SK-N-SH treated with all-trans-retinoic acid at 6 μM for 48 hours (cell line): ENCODE results near the gene GNG13.

Source experiments
- ARNTL ChIP-seq: fragments of 450-650 bp; formaldehyde crosslinking; IDR thresholded peaks from 2 replicates; pipeline ENCODE4 v1.5.0; 2020; ENCODE audit warnings: low read depth, mild to moderate bottlenecking, moderate library complexity, borderline replicate concordance
- BACH2 ChIP-seq: fragments of 250-450 bp; sonication (Bioruptor Pico); IDR thresholded peaks from 2 replicates; pipeline ENCODE4 v1.9.0; 2021; ENCODE audit warnings: mild to moderate bottlenecking, borderline replicate concordance
- CREB5 ChIP-seq: fragments of 250-450 bp; sonication (Bioruptor Pico); IDR thresholded peaks from 2 replicates; pipeline ENCODE4 v1.5.1; 2020; ENCODE audit warnings: low read depth, mild to moderate bottlenecking, moderate library complexity
- CSDC2 ChIP-seq: fragments of 250-450 bp; sonication (Bioruptor Pico); IDR thresholded peaks from 2 replicates; pipeline ENCODE4 v1.5.0; 2020; ENCODE audit warnings: mild to moderate bottlenecking, moderate library complexity
- ISL1 ChIP-seq: fragments of 250-450 bp; sonication (Bioruptor Pico); IDR thresholded peaks from 2 replicates; pipeline ENCODE4 v2.1.2; 2022; ENCODE audit warnings: mild to moderate bottlenecking, moderate library complexity
- RARB ChIP-seq: fragments of 250-450 bp; sonication (Bioruptor Pico); IDR thresholded peaks from 2 replicates; pipeline ENCODE4 v1.8.0; 2021; ENCODE audit warnings: mild to moderate bottlenecking, moderate library complexity
- ZFP3 ChIP-seq: fragments of 250-450 bp; sonication (Bioruptor Pico); IDR thresholded peaks from 2 replicates; pipeline ENCODE4 v1.5.0; 2020; ENCODE audit warnings: mild to moderate bottlenecking, moderate library complexity
- ZNF70 ChIP-seq: fragments of 450-650 bp; formaldehyde crosslinking; IDR thresholded peaks from 2 replicates; pipeline ENCODE4 v1.5.0; 2020; ENCODE audit warnings: mild to moderate bottlenecking, moderate library complexity
- ZNF8 ChIP-seq: fragments of 450-650 bp; formaldehyde crosslinking; IDR thresholded peaks from 2 replicates; pipeline ENCODE4 v1.5.0; 2020; ENCODE audit warnings: mild to moderate bottlenecking, moderate library complexity
- TF ChIP-seq, protein P1 (sequence below): fragments of 250-450 bp; sonication (Bioruptor Pico); IDR thresholded peaks from 2 replicates; pipeline ENCODE4 v1.8.0; 2020; ENCODE audit warnings: mild to moderate bottlenecking, moderate library complexity, borderline replicate concordance
- TF ChIP-seq, protein P2 (sequence below): fragments of 250-450 bp; sonication (Bioruptor Pico); IDR thresholded peaks from 2 replicates; pipeline ENCODE4 v1.5.1; 2021; ENCODE audit warnings: mild to moderate bottlenecking, moderate library complexity

- TF ChIP-seq, protein P1, sequence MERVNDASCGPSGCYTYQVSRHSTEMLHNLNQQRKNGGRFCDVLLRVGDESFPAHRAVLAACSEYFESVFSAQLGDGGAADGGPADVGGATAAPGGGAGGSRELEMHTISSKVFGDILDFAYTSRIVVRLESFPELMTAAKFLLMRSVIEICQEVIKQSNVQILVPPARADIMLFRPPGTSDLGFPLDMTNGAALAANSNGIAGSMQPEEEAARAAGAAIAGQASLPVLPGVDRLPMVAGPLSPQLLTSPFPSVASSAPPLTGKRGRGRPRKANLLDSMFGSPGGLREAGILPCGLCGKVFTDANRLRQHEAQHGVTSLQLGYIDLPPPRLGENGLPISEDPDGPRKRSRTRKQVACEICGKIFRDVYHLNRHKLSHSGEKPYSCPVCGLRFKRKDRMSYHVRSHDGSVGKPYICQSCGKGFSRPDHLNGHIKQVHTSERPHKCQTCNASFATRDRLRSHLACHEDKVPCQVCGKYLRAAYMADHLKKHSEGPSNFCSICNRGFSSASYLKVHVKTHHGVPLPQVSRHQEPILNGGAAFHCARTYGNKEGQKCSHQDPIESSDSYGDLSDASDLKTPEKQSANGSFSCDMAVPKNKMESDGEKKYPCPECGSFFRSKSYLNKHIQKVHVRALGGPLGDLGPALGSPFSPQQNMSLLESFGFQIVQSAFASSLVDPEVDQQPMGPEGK (CRISPR knock-in tag) = no peak
- TF ChIP-seq CREB5 (no peak), RARB (CRISPR knock-in tag) (no peak), ZNF70 (CRISPR knock-in tag) (no peak), ISL1 (no peak), ZFP3 (CRISPR knock-in tag) (no peak), ARNTL (CRISPR knock-in tag) (no peak), ZNF8 (CRISPR knock-in tag) (no peak), CSDC2 (CRISPR knock-in tag) (no peak), BACH2 (CRISPR knock-in tag) (no peak)
- TF ChIP-seq, protein P2, sequence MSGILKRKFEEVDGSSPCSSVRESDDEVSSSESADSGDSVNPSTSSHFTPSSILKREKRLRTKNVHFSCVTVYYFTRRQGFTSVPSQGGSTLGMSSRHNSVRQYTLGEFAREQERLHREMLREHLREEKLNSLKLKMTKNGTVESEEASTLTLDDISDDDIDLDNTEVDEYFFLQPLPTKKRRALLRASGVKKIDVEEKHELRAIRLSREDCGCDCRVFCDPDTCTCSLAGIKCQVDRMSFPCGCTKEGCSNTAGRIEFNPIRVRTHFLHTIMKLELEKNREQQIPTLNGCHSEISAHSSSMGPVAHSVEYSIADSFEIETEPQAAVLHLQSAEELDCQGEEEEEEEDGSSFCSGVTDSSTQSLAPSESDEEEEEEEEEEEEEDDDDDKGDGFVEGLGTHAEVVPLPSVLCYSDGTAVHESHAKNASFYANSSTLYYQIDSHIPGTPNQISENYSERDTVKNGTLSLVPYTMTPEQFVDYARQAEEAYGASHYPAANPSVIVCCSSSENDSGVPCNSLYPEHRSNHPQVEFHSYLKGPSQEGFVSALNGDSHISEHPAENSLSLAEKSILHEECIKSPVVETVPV (CRISPR knock-in tag) = no peak
Measured at GRCh38 chr16:840561-841454, 40.3 kb upstream of the GNG13 start.
